ENCODE measurements around the gene SYMPK.

GRCh38 chr19:45804959-45805230 lies 58.1 kb downstream of the SYMPK start:
- TF ChIP-seq CTCF (IDR thresholded peaks at IDR 0.05; ENCODE audit: insufficient read depth, low read depth, low read length) (no peak), EZH2 (IDR thresholded peaks at IDR 0.05; ENCODE audit: insufficient read depth, low read length) (no peak)
